DOHH2 (cell line): ENCODE data around the gene C19orf73.

Experiments used
- H3F3A ChIP-seq: fragments of 200-600 bp; sonication (generic), shearing (Covaris generic); 2 replicates; pipeline ENCODE4 v1.6.0; 2016; ENCODE audit warnings: antibody characterized with exemption, mild to moderate bottlenecking; ENCODE audit not compliant: control insufficient read depth, insufficient read depth
- H3K27ac ChIP-seq: fragments of 200-600 bp; sonication (generic); 2 replicates; pipeline ENCODE4 v1.5.1; 2014; ENCODE audit warnings: low read depth, mild to moderate bottlenecking, low read length, moderate library complexity
- H3K27me3 ChIP-seq: fragments of 200-600 bp; sonication (generic); 2 replicates; pipeline ENCODE4 v1.6.1; 2014; ENCODE audit warnings: mild to moderate bottlenecking, low read length, mixed read lengths; ENCODE audit not compliant: control insufficient read depth
- H3K36me3 ChIP-seq: fragments of 200-600 bp; sonication (generic); 2 replicates; pipeline ENCODE4 v1.6.1; 2014; ENCODE audit warnings: mild to moderate bottlenecking, low read length, moderate library complexity, mixed read lengths; ENCODE audit not compliant: control insufficient read depth
- H3K4me1 ChIP-seq: fragments of 200-600 bp; sonication (generic); 2 replicates; pipeline ENCODE4 v1.6.1; 2014; ENCODE audit warnings: mild to moderate bottlenecking, low read length, mixed read lengths; ENCODE audit not compliant: control insufficient read depth
- H3K4me2 ChIP-seq: fragments of 200-600 bp; sonication (generic); 2 replicates; pipeline ENCODE4 v1.6.0; 2014; ENCODE audit warnings: mild to moderate bottlenecking, low read length, moderate library complexity
- H3K4me3 ChIP-seq: fragments of 200-600 bp; sonication (generic); 2 replicates; pipeline ENCODE4 v1.5.1; 2014; ENCODE audit warnings: mild to moderate bottlenecking, low read length, mixed read lengths
- H3K79me2 ChIP-seq: fragments of 200-600 bp; sonication (generic); 2 replicates; pipeline ENCODE4 v1.6.1; 2014; ENCODE audit warnings: mild to moderate bottlenecking, low read length, mixed read lengths; ENCODE audit not compliant: control insufficient read depth
- H3K9me2 ChIP-seq: fragments of 200-600 bp; sonication (generic); replicated peaks from 2 replicates; pipeline ENCODE4 v1.6.1; 2014; ENCODE audit warnings: mild to moderate bottlenecking, low read length, mixed read lengths; ENCODE audit not compliant: control insufficient read depth
- H3K9me3 ChIP-seq: fragments of 200-600 bp; sonication (generic); 2 replicates; pipeline ENCODE4 v1.6.1; 2014; ENCODE audit warnings: antibody characterized with exemption, low read length, mixed read lengths; ENCODE audit not compliant: control insufficient read depth, insufficient read depth
- H4K20me1 ChIP-seq: fragments of 200-600 bp; sonication (generic); 2 replicates; pipeline ENCODE4 v1.6.0; 2014; ENCODE audit warnings: low read depth, mild to moderate bottlenecking, antibody characterized with exemption, low read length, moderate library complexity; ENCODE audit not compliant: control insufficient read depth, insufficient read depth
- CTCF ChIP-seq: fragments of 200-600 bp; sonication (generic); IDR thresholded peaks from one replicate; pipeline ENCODE4 v1.5.1; 2014; ENCODE audit warnings: antibody characterized with exemption, mild to moderate bottlenecking, low read depth, low read length; ENCODE audit not compliant: poor library complexity, severe bottlenecking
- EZH2phosphoT487 ChIP-seq: fragments of 200-600 bp; sonication (generic); IDR thresholded peaks from 2 replicates; pipeline ENCODE4 v1.6.1; 2017; ENCODE audit warnings: borderline replicate concordance, mild to moderate bottlenecking, antibody characterized with exemption, low read length, moderate library complexity, mixed read lengths

The C19orf73 gene

DNA sequence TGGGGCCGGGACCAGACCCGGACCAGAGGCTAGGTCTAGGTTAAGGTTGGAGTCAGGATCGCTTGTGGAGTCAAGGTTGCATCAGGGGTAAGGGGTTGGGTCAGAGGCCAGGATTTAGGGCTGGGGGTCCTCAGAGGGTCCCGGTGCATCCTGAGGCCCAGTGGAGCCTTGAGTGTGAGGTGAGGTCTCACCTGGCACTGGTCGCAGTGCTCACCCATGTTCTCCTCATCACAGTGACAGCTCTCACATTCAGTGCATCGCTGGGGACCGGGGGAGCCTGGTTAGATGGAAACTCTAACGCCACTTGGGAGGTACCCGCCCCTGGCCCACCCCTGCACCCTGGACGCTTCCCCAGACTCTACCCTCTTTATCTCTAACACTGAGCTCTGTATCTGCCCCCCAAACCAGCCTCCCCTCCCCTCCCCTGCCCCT is 33.2 kb upstream of the C19orf73 start:
- no peaks in the 10 kb centered on the region for H3K9me2 ChIP-seq
- H3K36me3 ChIP-seq = no peaks in the 10 kb centered on the region
- no peaks in the 10 kb centered on the region for H3K79me2 ChIP-seq
- peak overlapping the region; percentile 94 for H3K4me2 ChIP-seq
- TF ChIP-seq CTCF (no peak), EZH2phosphoT487 (no peak)
- H4K20me1 ChIP-seq = no peaks in the 10 kb centered on the region
- H3K9me3 ChIP-seq = no peaks in the 10 kb centered on the region
- H3K4me3 ChIP-seq = 0 out of 2 replicates have a peak overlapping the region, but pooled peaks have one; percentile 9
- peaks cover 21% of the 10 kb centered on the region for H3K4me1 ChIP-seq
- no peak overlapping the region for H3K27ac ChIP-seq
- peaks cover 4% of the 10 kb centered on the region; the same call in 1 of the 2 replicates for H3K27me3 ChIP-seq
- peaks cover 9% of the 10 kb centered on the region for H3F3A ChIP-seq

- Histone ChIP-seq H3F3A (peaks cover 11% of the 10 kb centered on the region), H3K79me2 (no peaks in the 10 kb centered on the region), H4K20me1 (no peaks in the 10 kb centered on the region), H3K4me3 (peak overlapping the region; percentile 95), H3K27ac (no peak overlapping the region), H3K9me3 (no peaks in the 10 kb centered on the region), H3K36me3 (no peaks in the 10 kb centered on the region), H3K9me2 (no peaks in the 10 kb centered on the region), H3K27me3 (0 out of 2 replicates have a peak, but pooled peaks cover 4% of the 10 kb centered on the region), H3K4me2 (peak overlapping the region; percentile 94), H3K4me1 (peaks cover 21% of the 10 kb centered on the region)
- TF ChIP-seq EZH2phosphoT487 = no peak
- no peak for TF ChIP-seq CTCF
Measured at GRCh38 chr19:49151267-49152118, 32.5 kb upstream of the C19orf73 start.

- no peaks in the 10 kb centered on the region for H3K9me3 ChIP-seq
- no peak overlapping the region for H3K27ac ChIP-seq
- H3K36me3 ChIP-seq = no peaks in the 10 kb centered on the region
- H3K4me2 ChIP-seq = peak overlapping the region; percentile 94
- H3K27me3 ChIP-seq = no peaks in the 10 kb centered on the region
- H3K4me1 ChIP-seq = peaks cover 26% of the 10 kb centered on the region
- H4K20me1 ChIP-seq = no peaks in the 10 kb centered on the region
- TF ChIP-seq CTCF = no peak
- TF ChIP-seq EZH2phosphoT487 = 0 out of 2 replicates have a peak, but pooled peaks have one; percentile 34
- H3K9me2 ChIP-seq = no peaks in the 10 kb centered on the region
- H3K4me3 ChIP-seq = peak overlapping the region; percentile 95
- peaks cover 11% of the 10 kb centered on the region for H3F3A ChIP-seq
- no peaks in the 10 kb centered on the region for H3K79me2 ChIP-seq
Measured at GRCh38 chr19:49150944-49151243, 32.0 kb upstream of the C19orf73 start.
